Karpas-422 (cell line): ENCODE measurements around the gene DNM2. TPM values are rescaled to one million over a fixed set of nuclear protein-coding genes. Genes with fewer than 3 reads are reported as not detected.
"Not testable (repeated sequence)": the region's sequence is repeated elsewhere in the genome, so short reads cannot be mapped to it uniquely, and the experiment has no call there.

Source experiments
- DNase-seq: peaks from one replicate; pipeline ENCODE4 v3.0.0-alpha.2; 2015
- H2AFZ ChIP-seq: fragments of 200-600 bp; sonication (generic); 2 replicates; pipeline ENCODE4 v1.6.1; 2014; ENCODE audit warnings: antibody characterized with exemption, low read length, mixed read lengths
- H3K27ac ChIP-seq: fragments of 200-600 bp; sonication (generic); 2 replicates; pipeline ENCODE4 v1.5.1; 2014; ENCODE audit warnings: mild to moderate bottlenecking, low read length, moderate library complexity
- H3K27me3 ChIP-seq: fragments of 200-600 bp; sonication (generic); 2 replicates; pipeline ENCODE4 v1.6.1; 2014; ENCODE audit warnings: low read length, mixed read lengths
- H3K36me3 ChIP-seq: fragments of 200-600 bp; sonication (generic); 2 replicates; pipeline ENCODE4 v1.6.1; 2014; ENCODE audit warnings: low read length, mixed read lengths; ENCODE audit not compliant: insufficient read depth
- H3K4me1 ChIP-seq: fragments of 200-600 bp; sonication (generic); 2 replicates; pipeline ENCODE4 v1.6.1; 2014; ENCODE audit warnings: mild to moderate bottlenecking, low read length, mixed read lengths
- H3K4me2 ChIP-seq: fragments of 200-600 bp; sonication (generic); 2 replicates; pipeline ENCODE4 v1.6.1; 2014; ENCODE audit warnings: low read length, low read depth, mild to moderate bottlenecking; ENCODE audit not compliant: poor library complexity, severe bottlenecking
- H3K4me3 ChIP-seq: fragments of 200-600 bp; sonication (generic); 2 replicates; pipeline ENCODE4 v1.5.1; 2014; ENCODE audit warnings: mild to moderate bottlenecking, antibody characterized with exemption, low read length, mixed read lengths
- H3K79me2 ChIP-seq: fragments of 200-600 bp; sonication (generic); 2 replicates; pipeline ENCODE4 v1.6.1; 2014; ENCODE audit warnings: mild to moderate bottlenecking, low read length, mixed read lengths
- H3K9ac ChIP-seq: fragments of 200-600 bp; sonication (generic); 2 replicates; pipeline ENCODE4 v1.6.0; 2014; ENCODE audit warnings: low read length
- H3K9me2 ChIP-seq: fragments of 200-600 bp; sonication (generic), shearing (Covaris generic); replicated peaks from 2 replicates; pipeline ENCODE4 v1.6.0; 2014; ENCODE audit warnings: mild to moderate bottlenecking, low read length, moderate library complexity; ENCODE audit not compliant: insufficient read depth
- H3K9me3 ChIP-seq: fragments of 300-700, 200-600 bp; sonication (generic); 2 replicates; pipeline ENCODE4 v1.6.1; 2014; ENCODE audit warnings: low read length, mixed read lengths
- H4K20me1 ChIP-seq: fragments of 200-600 bp; sonication (generic); 2 replicates; pipeline ENCODE4 v1.6.1; 2014; ENCODE audit warnings: mild to moderate bottlenecking, antibody characterized with exemption, low read length, low read depth; ENCODE audit not compliant: insufficient read depth
- total RNA-seq: library from RNA; depleted of rRNA; stranded (reverse); fragments of >200 nt; shearing (Covaris generic); gene quantifications from 2 replicates; pipeline ENCODE4 v1.2.3, GENCODE V29; 2014; ENCODE audit warnings: low replicate concordance

The DNM2 gene
- total RNA-seq, 1 experiment from 2014 or later: 91.1 TPM

DNA sequence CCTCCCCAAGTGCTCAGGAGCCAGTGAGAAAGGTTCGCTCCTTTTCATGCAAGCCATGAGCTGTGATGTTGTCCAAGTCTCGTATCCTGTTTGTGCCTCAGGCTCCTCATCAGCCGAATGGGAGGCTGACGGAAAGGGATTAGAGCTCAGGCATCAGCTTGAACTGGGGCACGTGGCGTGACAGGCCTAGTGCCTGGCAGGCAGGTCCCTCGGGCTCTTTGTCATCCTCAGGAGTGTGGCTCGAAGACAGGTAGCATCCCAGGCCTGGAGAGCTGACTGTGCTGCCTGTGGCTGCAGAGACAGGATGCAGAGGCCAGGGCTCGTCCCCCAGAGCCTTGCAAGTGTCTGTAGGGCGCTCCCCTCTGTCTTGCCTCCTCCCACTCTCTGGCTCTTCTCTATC, 38.5 kb downstream of the DNM2 start:
- Histone ChIP-seq H3K27ac (no peak overlapping the region), H3K27me3 (no peaks in the 10 kb centered on the region), H3K36me3 (peaks cover 3% of the 10 kb centered on the region), H3K4me1 (peaks cover 19% of the 10 kb centered on the region), H3K79me2 (peaks cover 70% of the 10 kb centered on the region), H4K20me1 (peaks cover 15% of the 10 kb centered on the region), H3K9me3 (no peaks in the 10 kb centered on the region), H2AFZ (no peak overlapping the region), H3K9me2 (no peaks in the 10 kb centered on the region), H3K9ac (no peak overlapping the region), H3K4me3 (no peak overlapping the region), H3K4me2 (no peak overlapping the region)
- DNase-seq: no peak

DNA sequence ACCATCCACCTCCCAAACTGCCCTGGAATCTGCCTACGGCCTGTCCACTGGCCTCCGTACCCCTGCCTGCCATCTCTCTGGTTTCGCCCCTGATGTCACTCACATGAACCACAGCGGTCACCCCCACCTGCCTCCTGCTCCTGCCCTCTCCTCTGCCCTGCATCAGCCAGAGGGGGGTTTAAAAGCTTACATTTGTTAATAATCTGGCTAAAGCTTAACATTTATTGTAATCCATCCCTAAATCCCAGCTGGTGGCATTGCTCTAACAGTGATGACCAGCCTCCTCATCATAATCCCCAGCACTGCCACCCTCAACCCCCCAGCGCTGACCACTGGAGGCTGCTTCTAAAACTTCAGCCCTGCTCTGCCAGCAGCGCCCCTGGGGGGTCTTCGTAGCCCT, 38.9 kb downstream of the DNM2 start:
- Histone ChIP-seq H3K79me2 (peaks cover 70% of the 10 kb centered on the region), H3K4me1 (peaks cover 19% of the 10 kb centered on the region), H3K27ac (no peak overlapping the region), H3K9me3 (no peaks in the 10 kb centered on the region), H2AFZ (no peak overlapping the region), H4K20me1 (peaks cover 20% of the 10 kb centered on the region), H3K4me2 (no peak overlapping the region), H3K27me3 (no peaks in the 10 kb centered on the region), H3K4me3 (no peak overlapping the region), H3K9me2 (no peaks in the 10 kb centered on the region), H3K36me3 (peaks cover 7% of the 10 kb centered on the region), H3K9ac (no peak overlapping the region)
- no peak for DNase-seq

DNA sequence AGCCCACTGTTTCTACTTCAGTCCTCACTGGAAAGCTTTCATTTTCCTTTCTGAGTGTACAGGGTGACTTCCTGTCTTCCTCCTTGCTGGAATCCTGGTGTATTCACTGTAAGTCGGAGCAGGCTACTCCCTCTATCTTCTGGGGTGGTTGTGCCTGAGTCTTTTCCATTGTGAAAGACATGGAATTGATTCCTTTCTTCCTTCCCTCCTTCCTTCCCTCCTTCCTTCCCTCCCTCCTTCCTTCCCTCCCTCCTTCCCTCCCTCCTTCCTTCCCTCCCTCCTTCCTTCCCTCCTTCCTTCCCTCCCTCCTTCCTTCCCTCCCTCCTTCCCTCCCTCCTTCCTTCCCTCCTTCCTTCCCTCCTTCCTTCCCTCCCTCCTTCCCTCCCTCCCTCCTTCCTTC, 40.2 kb downstream of the DNM2 start:
- H3K36me3 ChIP-seq, H2AFZ ChIP-seq, H3K27me3 ChIP-seq, H3K9ac ChIP-seq, H3K4me3 ChIP-seq, H3K9me2 ChIP-seq, H3K4me2 ChIP-seq, H3K9me3 ChIP-seq, H3K27ac ChIP-seq, DNase-seq: not testable (repeated sequence)
- H4K20me1 ChIP-seq: peaks cover 13% of the 10 kb centered on the region
- peaks cover 19% of the 10 kb centered on the region for H3K4me1 ChIP-seq
- peaks cover 67% of the 10 kb centered on the region for H3K79me2 ChIP-seq

DNA sequence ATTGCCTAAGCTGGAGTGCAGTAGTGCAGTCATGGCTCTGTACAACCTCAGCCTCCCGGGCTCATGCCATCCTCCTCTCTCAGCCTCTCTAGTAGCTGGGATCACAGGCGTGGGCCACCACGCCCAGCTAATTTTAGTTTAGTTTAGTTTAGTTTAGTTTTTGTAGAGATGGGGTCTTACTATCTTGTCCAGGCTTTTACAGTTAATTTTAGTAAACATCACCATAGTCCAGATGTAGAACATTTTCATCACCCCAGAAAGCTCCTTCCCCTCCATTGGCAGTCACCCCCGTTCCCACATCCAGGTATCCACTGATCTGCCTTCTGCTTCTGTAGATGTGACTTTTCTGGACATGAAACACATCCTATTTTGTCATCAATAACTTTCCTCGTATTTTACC, 41.1 kb downstream of the DNM2 start:
- Histone ChIP-seq H3K9me3 (no peaks in the 10 kb centered on the region), H4K20me1 (peaks cover 13% of the 10 kb centered on the region), H3K4me3 (peak overlapping the region; percentile 62), H2AFZ (no peak overlapping the region), H3K79me2 (peaks cover 65% of the 10 kb centered on the region), H3K27ac (peak overlapping the region; percentile 77), H3K36me3 (peaks cover 7% of the 10 kb centered on the region), H3K4me2 (peak overlapping the region; percentile 68), H3K27me3 (no peaks in the 10 kb centered on the region), H3K9ac (peak overlapping the region; percentile 69), H3K4me1 (peaks cover 19% of the 10 kb centered on the region), H3K9me2 (no peaks in the 10 kb centered on the region)
- DNase-seq: no peak

DNA sequence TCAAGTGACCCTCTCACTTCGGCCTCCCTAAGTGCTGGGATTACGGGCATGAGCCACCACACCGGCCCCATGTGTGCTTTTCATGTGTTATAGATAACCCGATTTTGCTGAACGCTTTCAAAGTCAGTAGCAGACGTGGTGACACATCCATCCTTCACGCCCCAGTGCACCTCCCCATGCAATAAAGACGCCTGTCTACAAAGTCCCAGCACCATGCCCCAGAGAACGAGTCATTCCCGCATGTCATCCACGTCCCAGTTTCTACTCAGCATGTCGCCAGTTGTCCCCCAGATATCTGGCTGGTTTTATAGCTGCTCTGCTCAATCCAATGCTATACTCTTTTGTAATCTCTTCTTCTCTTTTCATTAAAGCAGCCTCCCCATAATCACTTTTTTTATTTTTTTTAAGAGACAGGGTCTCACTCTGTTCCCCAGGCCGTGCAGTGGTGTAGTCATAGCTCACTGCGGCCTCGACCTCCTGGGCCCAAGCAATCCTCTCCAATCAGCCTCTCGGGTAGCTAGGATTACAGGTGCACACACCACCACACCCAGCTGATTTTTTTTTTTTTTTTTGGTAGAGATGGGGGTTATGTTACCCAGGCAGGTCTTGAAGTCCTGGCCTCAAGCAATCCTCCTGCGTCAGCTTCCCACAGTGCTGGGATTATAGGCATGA, 42.5 kb downstream of the DNM2 start:
- peak overlapping the region; percentile 77 for H3K27ac ChIP-seq
- peaks cover 19% of the 10 kb centered on the region for H3K4me1 ChIP-seq
- no peak for DNase-seq
- no peak overlapping the region for H2AFZ ChIP-seq
- peak overlapping the region; percentile 62; the same call in 1 of the 2 replicates for H3K4me3 ChIP-seq
- H3K79me2 ChIP-seq: peaks cover 63% of the 10 kb centered on the region
- peaks cover 13% of the 10 kb centered on the region for H4K20me1 ChIP-seq
- H3K9ac ChIP-seq: peak overlapping the region; percentile 26; the same call in 1 of the 2 replicates
- H3K27me3 ChIP-seq: no peaks in the 10 kb centered on the region
- no peaks in the 10 kb centered on the region for H3K9me3 ChIP-seq
- H3K36me3 ChIP-seq: peaks cover 7% of the 10 kb centered on the region
- no peaks in the 10 kb centered on the region for H3K9me2 ChIP-seq
- H3K4me2 ChIP-seq: peak overlapping the region; percentile 68

DNA sequence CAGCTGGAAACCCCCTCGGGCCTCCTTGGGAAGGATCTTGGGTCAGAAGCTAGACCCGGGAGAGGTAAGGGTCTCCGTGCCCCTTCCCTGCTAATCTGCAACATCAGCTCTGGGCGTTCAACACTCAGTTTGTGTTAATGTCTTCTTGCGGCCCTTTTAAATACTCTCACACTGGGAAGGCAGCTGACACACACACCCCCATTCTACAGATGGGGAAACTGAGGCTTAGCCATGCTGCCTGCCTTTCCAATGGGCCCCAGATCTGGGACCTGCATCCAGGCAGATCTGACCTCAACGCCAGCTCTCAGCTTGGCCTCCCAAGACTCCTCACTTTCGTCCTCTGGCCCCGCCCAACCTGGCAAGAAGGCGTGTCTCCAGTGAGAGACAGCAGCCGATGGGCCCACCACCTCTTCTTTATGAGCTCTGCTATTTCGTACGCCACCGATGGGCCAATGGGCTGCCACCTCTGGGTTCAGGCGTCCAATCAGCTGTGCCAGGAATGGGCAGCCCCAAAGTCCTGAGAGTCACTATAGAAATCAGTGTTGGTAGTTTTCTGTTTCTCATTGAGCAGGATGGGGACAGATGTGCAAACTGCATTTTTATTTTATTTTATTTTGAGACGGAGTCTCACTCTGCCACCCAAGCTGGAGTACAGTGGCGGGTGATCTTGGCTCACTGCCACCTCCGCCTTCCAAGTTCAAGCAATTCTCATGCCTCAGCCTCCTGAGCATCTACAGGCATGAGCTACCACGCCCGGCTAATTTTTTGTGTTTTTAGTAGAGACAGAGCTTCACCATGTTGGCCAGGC, 43.8 kb downstream of the DNM2 start:
- no peak overlapping the region for H3K4me2 ChIP-seq
- DNase-seq: no peak
- no peaks in the 10 kb centered on the region for H3K9me3 ChIP-seq
- H2AFZ ChIP-seq: no peak overlapping the region
- peaks cover 7% of the 10 kb centered on the region for H3K36me3 ChIP-seq
- H4K20me1 ChIP-seq: peaks cover 13% of the 10 kb centered on the region
- H3K27ac ChIP-seq: no peak overlapping the region
- H3K79me2 ChIP-seq: peaks cover 66% of the 10 kb centered on the region
- H3K27me3 ChIP-seq: no peaks in the 10 kb centered on the region
- H3K9ac ChIP-seq: no peak overlapping the region
- H3K4me3 ChIP-seq: no peak overlapping the region
- H3K9me2 ChIP-seq: no peaks in the 10 kb centered on the region
- H3K4me1 ChIP-seq: peaks cover 19% of the 10 kb centered on the region

DNA sequence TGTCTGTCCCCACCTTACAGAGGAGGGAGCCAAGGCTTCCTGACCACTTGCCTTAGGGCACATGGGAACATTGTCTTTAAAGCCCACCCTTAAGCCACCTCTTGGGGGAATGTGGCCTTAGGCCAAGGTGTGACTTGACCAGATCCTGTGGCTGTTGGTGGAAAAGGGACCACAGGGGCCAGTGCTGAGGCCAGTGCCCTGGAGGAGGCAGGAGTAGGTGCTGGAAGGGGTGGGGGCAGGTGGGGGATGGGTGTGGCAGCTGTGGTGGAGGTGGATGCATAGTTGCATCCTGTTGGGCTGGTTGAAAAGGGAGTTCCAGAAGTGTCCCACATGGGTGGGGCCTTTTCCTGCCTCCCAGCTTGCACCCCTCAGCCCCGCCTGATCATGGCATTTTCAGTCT, 44.8 kb downstream of the DNM2 start:
- Histone ChIP-seq H3K27me3 (no peaks in the 10 kb centered on the region), H3K9ac (no peak overlapping the region), H3K4me2 (no peak overlapping the region), H3K4me1 (peaks cover 19% of the 10 kb centered on the region), H3K9me2 (no peaks in the 10 kb centered on the region), H3K27ac (no peak overlapping the region), H4K20me1 (peaks cover 13% of the 10 kb centered on the region), H3K79me2 (peaks cover 64% of the 10 kb centered on the region), H2AFZ (no peak overlapping the region), H3K4me3 (no peak overlapping the region), H3K36me3 (peaks cover 7% of the 10 kb centered on the region), H3K9me3 (no peaks in the 10 kb centered on the region)
- DNase-seq: no peak

DNA sequence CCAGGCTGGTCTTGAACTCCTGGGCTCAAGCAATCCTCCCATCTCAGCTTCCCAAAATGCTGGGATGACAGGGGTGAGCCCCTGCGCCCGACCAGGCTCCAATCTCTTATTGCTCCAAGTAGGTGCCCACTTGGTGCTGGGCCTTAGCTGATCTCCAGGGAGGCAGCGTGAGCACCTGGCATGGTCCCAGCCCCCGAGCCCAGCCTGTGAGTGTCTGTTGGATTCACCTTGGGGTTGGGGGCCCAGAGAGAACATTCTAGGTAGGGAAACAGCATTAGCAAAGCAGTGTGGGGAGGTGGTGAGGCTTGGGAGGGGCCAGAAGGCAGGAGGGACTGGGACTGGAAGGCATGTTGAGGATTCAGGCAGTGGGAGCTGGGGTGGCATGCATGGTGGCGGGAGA, 45.5 kb downstream of the DNM2 start:
- DNase-seq: no peak
- Histone ChIP-seq H3K4me3 (no peak overlapping the region), H4K20me1 (peaks cover 13% of the 10 kb centered on the region), H2AFZ (no peak overlapping the region), H3K4me1 (peaks cover 19% of the 10 kb centered on the region), H3K36me3 (peaks cover 7% of the 10 kb centered on the region), H3K79me2 (peaks cover 65% of the 10 kb centered on the region), H3K9me3 (no peaks in the 10 kb centered on the region), H3K9me2 (no peaks in the 10 kb centered on the region), H3K4me2 (no peak overlapping the region), H3K27me3 (no peaks in the 10 kb centered on the region), H3K9ac (no peak overlapping the region), H3K27ac (no peak overlapping the region)
